Neural cell (in vitro differentiated cells): ENCODE measurements around the gene PSMB8. TPM values are rescaled to one million over a fixed set of nuclear protein-coding genes. Genes with fewer than 3 reads are reported as not detected.

Experiments used
- H2AFZ ChIP-seq: fragments of 200-600, 300-800 bp; sonication (generic), shearing (Covaris generic); 2 replicates; pipeline ENCODE4 v1.6.0; 2014; ENCODE audit warnings: low read depth, mild to moderate bottlenecking, antibody characterized with exemption, low read length, moderate library complexity
- H3F3A ChIP-seq: fragments of 200-600 bp; shearing (Covaris generic); 2 replicates; pipeline ENCODE4 v1.6.1; 2016; ENCODE audit warnings: mild to moderate bottlenecking, moderate library complexity, mixed read lengths, antibody characterized with exemption, low read length; ENCODE audit not compliant: insufficient read depth, poor library complexity, severe bottlenecking
- H3K27ac ChIP-seq: fragments of 200-600, 300-800 bp; sonication (generic), shearing (Covaris generic); 2 replicates; pipeline ENCODE4 v1.5.1; 2014; ENCODE audit warnings: mild to moderate bottlenecking, low read length, moderate library complexity
- H3K27me3 ChIP-seq: fragments of 300-800, 200-600 bp; sonication (generic), shearing (Covaris generic); 2 replicates; pipeline ENCODE4 v1.6.0; 2014; ENCODE audit warnings: mild to moderate bottlenecking, low read depth, low read length, moderate library complexity; ENCODE audit not compliant: insufficient read depth
- H3K36me3 ChIP-seq: fragments of 300-800, 200-600 bp; sonication (generic), shearing (Covaris generic); 2 replicates; pipeline ENCODE4 v1.5.1; 2014; ENCODE audit warnings: mild to moderate bottlenecking, antibody characterized with exemption, low read length, moderate library complexity; ENCODE audit not compliant: insufficient read depth
- H3K4me2 ChIP-seq: fragments of 300-800, 200-600 bp; sonication (generic), shearing (Covaris generic); 2 replicates; pipeline ENCODE4 v1.6.0; 2014; ENCODE audit warnings: mild to moderate bottlenecking, low read length
- H3K4me3 ChIP-seq: fragments of 300-800, 200-600 bp; sonication (generic), shearing (Covaris generic); 2 replicates; pipeline ENCODE4 v1.5.1; 2014; ENCODE audit warnings: mild to moderate bottlenecking, low read length, moderate library complexity
- H3K79me2 ChIP-seq: fragments of 200-600 bp; shearing (Covaris generic); replicated peaks from 2 replicates; pipeline ENCODE4 v1.6.0; 2014; ENCODE audit warnings: mild to moderate bottlenecking, low read length, moderate library complexity; ENCODE audit not compliant: insufficient read depth
- H3K9ac ChIP-seq: fragments of 300-800, 200-600 bp; sonication (generic), shearing (Covaris generic); 2 replicates; pipeline ENCODE4 v1.6.1; 2016; ENCODE audit warnings: mild to moderate bottlenecking, low read length, mixed read lengths
- H3K9me2 ChIP-seq: fragments of 200-600 bp; shearing (Covaris generic); 2 replicates; pipeline ENCODE4 v1.6.1; 2016; ENCODE audit warnings: mild to moderate bottlenecking, low read length, mixed read lengths; ENCODE audit not compliant: insufficient read depth
- H3K9me3 ChIP-seq: fragments of 200-600, 300-800 bp; sonication (generic), shearing (Covaris generic); 2 replicates; pipeline ENCODE4 v1.6.1; 2016; ENCODE audit warnings: mild to moderate bottlenecking, mixed run types, low read length, moderate library complexity, mixed read lengths
- H4K20me1 ChIP-seq: fragments of 200-600 bp; shearing (Covaris generic); 2 replicates; pipeline ENCODE4 v1.6.1; 2016; ENCODE audit warnings: mild to moderate bottlenecking, mixed run types; ENCODE audit not compliant: insufficient read depth
- EP300 ChIP-seq: fragments of 450-650 bp; conservative IDR thresholded peaks from 2 replicates; pipeline ENCODE4 v1.6.1; 2014; ENCODE audit warnings: antibody characterized with exemption, mild to moderate bottlenecking, moderate library complexity; ENCODE audit not compliant: poor library complexity, severe bottlenecking
- MXI1 ChIP-seq: fragments of 450-650 bp; conservative IDR thresholded peaks from 2 replicates; pipeline ENCODE4 v1.6.1; 2014; ENCODE audit warnings: antibody characterized with exemption, mild to moderate bottlenecking; ENCODE audit not compliant: poor library complexity, severe bottlenecking
- RAD21 ChIP-seq: fragments of 450-650 bp; conservative IDR thresholded peaks from 2 replicates; pipeline ENCODE4 v1.6.1; 2014; ENCODE audit warnings: antibody characterized with exemption, mild to moderate bottlenecking, moderate library complexity
- SMC3 ChIP-seq: fragments of 450-650 bp; conservative IDR thresholded peaks from 2 replicates; pipeline ENCODE4 v1.6.1; 2014; ENCODE audit warnings: antibody characterized with exemption, mild to moderate bottlenecking, moderate library complexity; ENCODE audit not compliant: poor library complexity
- TAF1 ChIP-seq: IDR thresholded peaks from 2 replicates; pipeline ENCODE4 v1.6.1; 2012; ENCODE audit warnings: low read depth
- polyA plus RNA-seq: library from polyadenylated mRNA; depleted of rRNA; stranded (reverse); fragments of >200 nt; gene quantifications from 2 replicates; pipeline ENCODE4 v1.2.3, GENCODE V29; 2014
- TF ChIP-seq, protein P1 (sequence below): fragments of 450-650 bp; IDR thresholded peaks from 2 replicates; pipeline ENCODE4 v1.5.1; 2014; ENCODE audit warnings: antibody characterized with exemption, mild to moderate bottlenecking, moderate library complexity; ENCODE audit not compliant: poor library complexity, severe bottlenecking
- TF ChIP-seq, protein P2 (sequence below): IDR thresholded peaks from 2 replicates; pipeline ENCODE4 v1.6.1; 2012; ENCODE audit warnings: borderline replicate concordance

Gene PSMB8
- polyA plus RNA-seq, 1 donor from 2014 or later: not detected

DNA sequence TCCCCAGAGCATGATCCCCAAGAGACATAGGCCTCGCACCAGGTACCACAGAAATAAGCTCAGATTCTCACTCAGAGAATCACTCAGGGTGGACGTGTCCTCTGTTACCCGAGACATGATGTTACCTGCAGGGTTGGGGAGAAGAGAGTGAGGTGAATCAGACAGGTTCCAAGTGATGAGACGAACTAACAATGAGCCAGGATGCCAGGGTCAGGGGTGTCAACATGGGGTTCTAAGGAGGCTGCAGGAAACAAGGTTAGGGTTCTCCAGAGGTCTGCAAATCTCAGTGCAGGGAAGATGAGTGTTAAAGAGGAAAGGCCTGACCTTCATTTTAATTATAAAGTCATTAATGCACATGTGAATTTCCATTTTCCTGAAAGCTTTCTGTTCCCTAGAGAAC, 7.2 kb upstream of the PSMB8 start:
- Histone ChIP-seq H3K9me3 (no peaks in the 10 kb centered on the region), H3K36me3 (no peaks in the 10 kb centered on the region), H4K20me1 (no peaks in the 10 kb centered on the region), H3F3A (no peaks in the 10 kb centered on the region), H3K79me2 (no peaks in the 10 kb centered on the region), H3K27me3 (peaks cover 60% of the 10 kb centered on the region), H3K9ac (no peak overlapping the region), H3K4me2 (no peak overlapping the region), H3K27ac (no peak overlapping the region), H2AFZ (no peak overlapping the region), H3K9me2 (no peaks in the 10 kb centered on the region), H3K4me3 (no peak overlapping the region)
- TF ChIP-seq, protein P1, sequence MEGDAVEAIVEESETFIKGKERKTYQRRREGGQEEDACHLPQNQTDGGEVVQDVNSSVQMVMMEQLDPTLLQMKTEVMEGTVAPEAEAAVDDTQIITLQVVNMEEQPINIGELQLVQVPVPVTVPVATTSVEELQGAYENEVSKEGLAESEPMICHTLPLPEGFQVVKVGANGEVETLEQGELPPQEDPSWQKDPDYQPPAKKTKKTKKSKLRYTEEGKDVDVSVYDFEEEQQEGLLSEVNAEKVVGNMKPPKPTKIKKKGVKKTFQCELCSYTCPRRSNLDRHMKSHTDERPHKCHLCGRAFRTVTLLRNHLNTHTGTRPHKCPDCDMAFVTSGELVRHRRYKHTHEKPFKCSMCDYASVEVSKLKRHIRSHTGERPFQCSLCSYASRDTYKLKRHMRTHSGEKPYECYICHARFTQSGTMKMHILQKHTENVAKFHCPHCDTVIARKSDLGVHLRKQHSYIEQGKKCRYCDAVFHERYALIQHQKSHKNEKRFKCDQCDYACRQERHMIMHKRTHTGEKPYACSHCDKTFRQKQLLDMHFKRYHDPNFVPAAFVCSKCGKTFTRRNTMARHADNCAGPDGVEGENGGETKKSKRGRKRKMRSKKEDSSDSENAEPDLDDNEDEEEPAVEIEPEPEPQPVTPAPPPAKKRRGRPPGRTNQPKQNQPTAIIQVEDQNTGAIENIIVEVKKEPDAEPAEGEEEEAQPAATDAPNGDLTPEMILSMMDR: no peak

DNA sequence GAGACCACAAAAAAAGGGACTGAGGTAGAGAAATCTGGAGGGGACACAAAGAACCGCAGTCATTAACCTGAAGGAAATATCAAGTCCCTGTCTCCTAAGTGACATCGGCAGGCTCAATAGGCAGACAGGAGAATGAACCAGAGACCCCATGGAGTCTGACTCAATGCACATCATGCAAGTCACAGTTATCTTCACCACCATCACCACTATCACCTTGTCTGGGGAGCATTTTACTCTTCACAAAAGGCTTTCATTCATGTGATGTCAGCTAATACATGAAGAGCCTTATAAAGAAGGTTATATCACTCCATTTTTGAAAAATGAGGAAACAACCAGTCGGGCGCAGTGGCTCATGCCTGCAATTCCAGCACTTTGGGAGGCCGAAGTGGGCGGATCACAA, 5.3 kb upstream of the PSMB8 start:
- TF ChIP-seq EP300: no peak
- TF ChIP-seq MXI1: no peak
- TF ChIP-seq, protein P1: no peak
- no peak for TF ChIP-seq RAD21
- no peak for TF ChIP-seq TAF1
- no peak for TF ChIP-seq SMC3
- TF ChIP-seq, protein P2, sequence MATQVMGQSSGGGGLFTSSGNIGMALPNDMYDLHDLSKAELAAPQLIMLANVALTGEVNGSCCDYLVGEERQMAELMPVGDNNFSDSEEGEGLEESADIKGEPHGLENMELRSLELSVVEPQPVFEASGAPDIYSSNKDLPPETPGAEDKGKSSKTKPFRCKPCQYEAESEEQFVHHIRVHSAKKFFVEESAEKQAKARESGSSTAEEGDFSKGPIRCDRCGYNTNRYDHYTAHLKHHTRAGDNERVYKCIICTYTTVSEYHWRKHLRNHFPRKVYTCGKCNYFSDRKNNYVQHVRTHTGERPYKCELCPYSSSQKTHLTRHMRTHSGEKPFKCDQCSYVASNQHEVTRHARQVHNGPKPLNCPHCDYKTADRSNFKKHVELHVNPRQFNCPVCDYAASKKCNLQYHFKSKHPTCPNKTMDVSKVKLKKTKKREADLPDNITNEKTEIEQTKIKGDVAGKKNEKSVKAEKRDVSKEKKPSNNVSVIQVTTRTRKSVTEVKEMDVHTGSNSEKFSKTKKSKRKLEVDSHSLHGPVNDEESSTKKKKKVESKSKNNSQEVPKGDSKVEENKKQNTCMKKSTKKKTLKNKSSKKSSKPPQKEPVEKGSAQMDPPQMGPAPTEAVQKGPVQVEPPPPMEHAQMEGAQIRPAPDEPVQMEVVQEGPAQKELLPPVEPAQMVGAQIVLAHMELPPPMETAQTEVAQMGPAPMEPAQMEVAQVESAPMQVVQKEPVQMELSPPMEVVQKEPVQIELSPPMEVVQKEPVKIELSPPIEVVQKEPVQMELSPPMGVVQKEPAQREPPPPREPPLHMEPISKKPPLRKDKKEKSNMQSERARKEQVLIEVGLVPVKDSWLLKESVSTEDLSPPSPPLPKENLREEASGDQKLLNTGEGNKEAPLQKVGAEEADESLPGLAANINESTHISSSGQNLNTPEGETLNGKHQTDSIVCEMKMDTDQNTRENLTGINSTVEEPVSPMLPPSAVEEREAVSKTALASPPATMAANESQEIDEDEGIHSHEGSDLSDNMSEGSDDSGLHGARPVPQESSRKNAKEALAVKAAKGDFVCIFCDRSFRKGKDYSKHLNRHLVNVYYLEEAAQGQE: no peak
- Histone ChIP-seq H3K79me2 (no peaks in the 10 kb centered on the region), H3K36me3 (no peaks in the 10 kb centered on the region), H3F3A (no peaks in the 10 kb centered on the region), H4K20me1 (no peaks in the 10 kb centered on the region), H3K27me3 (peaks cover 58% of the 10 kb centered on the region), H2AFZ (no peak overlapping the region), H3K27ac (no peak overlapping the region), H3K4me3 (no peak overlapping the region), H3K9ac (no peak overlapping the region), H3K4me2 (no peak overlapping the region), H3K9me3 (no peaks in the 10 kb centered on the region), H3K9me2 (no peaks in the 10 kb centered on the region)
